ENCODE results near the gene PTPRR. TPM values are rescaled to one million over a fixed set of nuclear protein-coding genes. Genes with fewer than 3 reads are reported as not detected.

Gene PTPRR
- total RNA-seq, 1 experiment from 2014 or later: 0.46 TPM

GRCh38 chr12:70608184-70608583, 312.4 kb downstream of the PTPRR start (continued):
- TF ChIP-seq, protein P1, sequence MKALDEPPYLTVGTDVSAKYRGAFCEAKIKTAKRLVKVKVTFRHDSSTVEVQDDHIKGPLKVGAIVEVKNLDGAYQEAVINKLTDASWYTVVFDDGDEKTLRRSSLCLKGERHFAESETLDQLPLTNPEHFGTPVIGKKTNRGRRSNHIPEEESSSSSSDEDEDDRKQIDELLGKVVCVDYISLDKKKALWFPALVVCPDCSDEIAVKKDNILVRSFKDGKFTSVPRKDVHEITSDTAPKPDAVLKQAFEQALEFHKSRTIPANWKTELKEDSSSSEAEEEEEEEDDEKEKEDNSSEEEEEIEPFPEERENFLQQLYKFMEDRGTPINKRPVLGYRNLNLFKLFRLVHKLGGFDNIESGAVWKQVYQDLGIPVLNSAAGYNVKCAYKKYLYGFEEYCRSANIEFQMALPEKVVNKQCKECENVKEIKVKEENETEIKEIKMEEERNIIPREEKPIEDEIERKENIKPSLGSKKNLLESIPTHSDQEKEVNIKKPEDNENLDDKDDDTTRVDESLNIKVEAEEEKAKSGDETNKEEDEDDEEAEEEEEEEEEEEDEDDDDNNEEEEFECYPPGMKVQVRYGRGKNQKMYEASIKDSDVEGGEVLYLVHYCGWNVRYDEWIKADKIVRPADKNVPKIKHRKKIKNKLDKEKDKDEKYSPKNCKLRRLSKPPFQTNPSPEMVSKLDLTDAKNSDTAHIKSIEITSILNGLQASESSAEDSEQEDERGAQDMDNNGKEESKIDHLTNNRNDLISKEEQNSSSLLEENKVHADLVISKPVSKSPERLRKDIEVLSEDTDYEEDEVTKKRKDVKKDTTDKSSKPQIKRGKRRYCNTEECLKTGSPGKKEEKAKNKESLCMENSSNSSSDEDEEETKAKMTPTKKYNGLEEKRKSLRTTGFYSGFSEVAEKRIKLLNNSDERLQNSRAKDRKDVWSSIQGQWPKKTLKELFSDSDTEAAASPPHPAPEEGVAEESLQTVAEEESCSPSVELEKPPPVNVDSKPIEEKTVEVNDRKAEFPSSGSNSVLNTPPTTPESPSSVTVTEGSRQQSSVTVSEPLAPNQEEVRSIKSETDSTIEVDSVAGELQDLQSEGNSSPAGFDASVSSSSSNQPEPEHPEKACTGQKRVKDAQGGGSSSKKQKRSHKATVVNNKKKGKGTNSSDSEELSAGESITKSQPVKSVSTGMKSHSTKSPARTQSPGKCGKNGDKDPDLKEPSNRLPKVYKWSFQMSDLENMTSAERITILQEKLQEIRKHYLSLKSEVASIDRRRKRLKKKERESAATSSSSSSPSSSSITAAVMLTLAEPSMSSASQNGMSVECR (CRISPR knock-in tag; IDR thresholded peaks at IDR 0.05; ENCODE audit: borderline replicate concordance): no peak
- TF ChIP-seq IRF2 (CRISPR knock-in tag; IDR thresholded peaks at IDR 0.05; ENCODE audit: borderline replicate concordance, low read depth): no peak
- no peak for TF ChIP-seq JUN (CRISPR knock-in tag; IDR thresholded peaks at IDR 0.05)
- TF ChIP-seq NFYB (CRISPR knock-in tag; conservative IDR thresholded peaks at IDR 0.05; ENCODE audit: low read depth): no peak

DNA sequence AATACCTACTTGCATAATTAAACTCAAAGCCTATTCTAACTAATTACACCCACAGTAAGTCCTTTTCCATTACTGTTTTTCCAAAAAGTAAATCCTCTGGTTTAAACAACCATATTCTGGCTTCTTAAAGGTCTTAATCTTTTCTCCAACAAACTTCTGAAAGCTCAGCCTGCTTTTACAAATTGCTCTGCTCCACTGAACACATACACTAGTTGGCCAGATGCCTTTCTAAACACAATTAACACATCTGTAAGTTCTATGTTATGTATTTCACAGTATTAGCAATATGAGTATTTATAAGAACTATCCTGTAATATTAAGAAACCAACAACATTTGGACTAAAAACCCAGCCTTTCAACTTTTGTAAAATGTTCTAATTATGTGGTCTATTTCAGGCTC, 313.4 kb downstream of the PTPRR start:
- no peak for ATAC-seq
- Mint-ChIP-seq H3K27ac (no peak overlapping the region), H3K4me1 (peaks cover 33% of the 10 kb centered on the region), H3K27me3 (ENCODE audit: low read depth) (peaks cover 30% of the 10 kb centered on the region), H3K36me3 (peaks cover 11% of the 10 kb centered on the region), H3K9me3 (peaks cover 12% of the 10 kb centered on the region), H3K4me3 (no peak overlapping the region)
- DNase-seq (ENCODE audit: low spot score): no peak
- TF ChIP-seq, protein P2, sequence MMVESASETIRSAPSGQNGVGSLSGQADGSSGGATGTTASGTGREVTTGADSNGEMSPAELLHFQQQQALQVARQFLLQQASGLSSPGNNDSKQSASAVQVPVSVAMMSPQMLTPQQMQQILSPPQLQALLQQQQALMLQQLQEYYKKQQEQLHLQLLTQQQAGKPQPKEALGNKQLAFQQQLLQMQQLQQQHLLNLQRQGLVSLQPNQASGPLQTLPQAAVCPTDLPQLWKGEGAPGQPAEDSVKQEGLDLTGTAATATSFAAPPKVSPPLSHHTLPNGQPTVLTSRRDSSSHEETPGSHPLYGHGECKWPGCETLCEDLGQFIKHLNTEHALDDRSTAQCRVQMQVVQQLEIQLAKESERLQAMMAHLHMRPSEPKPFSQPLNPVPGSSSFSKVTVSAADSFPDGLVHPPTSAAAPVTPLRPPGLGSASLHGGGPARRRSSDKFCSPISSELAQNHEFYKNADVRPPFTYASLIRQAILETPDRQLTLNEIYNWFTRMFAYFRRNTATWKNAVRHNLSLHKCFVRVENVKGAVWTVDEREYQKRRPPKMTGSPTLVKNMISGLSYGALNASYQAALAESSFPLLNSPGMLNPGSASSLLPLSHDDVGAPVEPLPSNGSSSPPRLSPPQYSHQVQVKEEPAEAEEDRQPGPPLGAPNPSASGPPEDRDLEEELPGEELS (CRISPR knock-in tag; IDR thresholded peaks at IDR 0.05): no peak
- TF ChIP-seq TP53 (CRISPR knock-in tag; IDR thresholded peaks at IDR 0.05): no peak
- no peak for TF ChIP-seq SP1 (CRISPR knock-in tag; conservative IDR thresholded peaks at IDR 0.05)
- no peak for TF ChIP-seq IRF2 (CRISPR knock-in tag; IDR thresholded peaks at IDR 0.05; ENCODE audit: borderline replicate concordance, low read depth)
- TF ChIP-seq GRHL2 (CRISPR knock-in tag; IDR thresholded peaks at IDR 0.05; ENCODE audit: insufficient replicate concordance, severe bottlenecking): no peak
- no peak for TF ChIP-seq NFATC4 (CRISPR knock-in tag; IDR thresholded peaks at IDR 0.05)
- TF ChIP-seq ZBTB21 (CRISPR knock-in tag; IDR thresholded peaks at IDR 0.05; ENCODE audit: borderline replicate concordance): no peak
- TF ChIP-seq ZNF416 (CRISPR knock-in tag; IDR thresholded peaks at IDR 0.05): no peak
- TF ChIP-seq NR1H2 (CRISPR knock-in tag; IDR thresholded peaks at IDR 0.05): no peak
- TF ChIP-seq ZNF423 (CRISPR knock-in tag; IDR thresholded peaks at IDR 0.05): no peak
- no peak for TF ChIP-seq RORB (CRISPR knock-in tag; IDR thresholded peaks at IDR 0.05)
- TF ChIP-seq, protein P3, sequence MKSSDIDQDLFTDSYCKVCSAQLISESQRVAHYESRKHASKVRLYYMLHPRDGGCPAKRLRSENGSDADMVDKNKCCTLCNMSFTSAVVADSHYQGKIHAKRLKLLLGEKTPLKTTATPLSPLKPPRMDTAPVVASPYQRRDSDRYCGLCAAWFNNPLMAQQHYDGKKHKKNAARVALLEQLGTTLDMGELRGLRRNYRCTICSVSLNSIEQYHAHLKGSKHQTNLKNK (CRISPR knock-in tag; IDR thresholded peaks at IDR 0.05): no peak
- TF ChIP-seq OVOL2 (CRISPR knock-in tag; IDR thresholded peaks at IDR 0.05; ENCODE audit: borderline replicate concordance): no peak
- TF ChIP-seq NFYB (CRISPR knock-in tag; conservative IDR thresholded peaks at IDR 0.05; ENCODE audit: low read depth): no peak
- TF ChIP-seq CBFB (CRISPR knock-in tag; IDR thresholded peaks at IDR 0.05; ENCODE audit: low read depth): no peak
- CTCF ChIA-PET: interaction anchor here (0.6 kb wide), 1 partner anchor 729 kb away, joined by 3 read pairs; no protein-coding TSS in a partner anchor
- POLR2A ChIA-PET: no interaction called here

DNA sequence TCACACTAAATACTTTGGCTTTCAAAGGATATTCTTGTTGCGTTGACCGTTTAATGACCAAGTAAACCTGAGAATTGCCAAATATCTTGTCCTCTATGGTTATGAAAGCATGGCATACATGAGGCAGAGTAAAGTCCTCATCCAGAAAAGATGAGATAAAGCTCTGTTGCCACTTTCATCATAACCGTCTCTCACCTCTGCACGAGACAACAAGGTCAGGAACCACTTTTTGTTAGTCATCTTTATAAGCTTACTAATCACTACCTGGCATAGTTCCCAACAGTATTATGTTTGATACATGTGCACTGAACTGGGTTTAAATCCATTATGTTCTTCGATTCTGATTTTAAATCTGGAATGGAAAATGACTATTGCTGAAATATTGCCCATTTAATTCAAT, 314.6 kb downstream of the PTPRR start:
- CTCF ChIA-PET: interaction anchor here (0.9 kb wide), 1 partner anchor 118 kb away, joined by 3 read pairs; no protein-coding TSS in a partner anchor
- H3K36me3 Mint-ChIP-seq: peaks cover 11% of the 10 kb centered on the region
- ATAC-seq: no peak
- TF ChIP-seq PRRX2 (CRISPR knock-in tag; IDR thresholded peaks at IDR 0.05) (no peak), ZNF138 (CRISPR knock-in tag; conservative IDR thresholded peaks at IDR 0.05) (no peak), RORB (CRISPR knock-in tag; IDR thresholded peaks at IDR 0.05) (no peak), ZNF219 (CRISPR knock-in tag; IDR thresholded peaks at IDR 0.05; ENCODE audit: borderline replicate concordance) (no peak), ATF3 (CRISPR knock-in tag; conservative IDR thresholded peaks at IDR 0.05) (no peak), ZBTB43 (CRISPR knock-in tag; IDR thresholded peaks at IDR 0.05) (no peak)
- TF ChIP-seq, protein P3 (CRISPR knock-in tag; IDR thresholded peaks at IDR 0.05): no peak
- TF ChIP-seq, protein P4, sequence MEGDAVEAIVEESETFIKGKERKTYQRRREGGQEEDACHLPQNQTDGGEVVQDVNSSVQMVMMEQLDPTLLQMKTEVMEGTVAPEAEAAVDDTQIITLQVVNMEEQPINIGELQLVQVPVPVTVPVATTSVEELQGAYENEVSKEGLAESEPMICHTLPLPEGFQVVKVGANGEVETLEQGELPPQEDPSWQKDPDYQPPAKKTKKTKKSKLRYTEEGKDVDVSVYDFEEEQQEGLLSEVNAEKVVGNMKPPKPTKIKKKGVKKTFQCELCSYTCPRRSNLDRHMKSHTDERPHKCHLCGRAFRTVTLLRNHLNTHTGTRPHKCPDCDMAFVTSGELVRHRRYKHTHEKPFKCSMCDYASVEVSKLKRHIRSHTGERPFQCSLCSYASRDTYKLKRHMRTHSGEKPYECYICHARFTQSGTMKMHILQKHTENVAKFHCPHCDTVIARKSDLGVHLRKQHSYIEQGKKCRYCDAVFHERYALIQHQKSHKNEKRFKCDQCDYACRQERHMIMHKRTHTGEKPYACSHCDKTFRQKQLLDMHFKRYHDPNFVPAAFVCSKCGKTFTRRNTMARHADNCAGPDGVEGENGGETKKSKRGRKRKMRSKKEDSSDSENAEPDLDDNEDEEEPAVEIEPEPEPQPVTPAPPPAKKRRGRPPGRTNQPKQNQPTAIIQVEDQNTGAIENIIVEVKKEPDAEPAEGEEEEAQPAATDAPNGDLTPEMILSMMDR (IDR thresholded peaks at IDR 0.05): no peak

More for the DNA sequence above, 314.6 kb downstream of the PTPRR start:
- DNase-seq (ENCODE audit: low spot score): no peak
- peaks cover 26% of the 10 kb centered on the region for H3K4me1 Mint-ChIP-seq
- no peak overlapping the region for H3K4me3 Mint-ChIP-seq
- POLR2A ChIA-PET: no interaction called here
- no peak overlapping the region for H3K27ac Mint-ChIP-seq
- H3K9me3 Mint-ChIP-seq: peaks cover 16% of the 10 kb centered on the region
- H3K27me3 Mint-ChIP-seq (ENCODE audit: low read depth): peaks cover 25% of the 10 kb centered on the region

Measured in WTC11 (cell line).